ENCODE measurements around the gene VPS33B. TPM values are rescaled to one million over a fixed set of nuclear protein-coding genes. Genes with fewer than 3 reads are reported as not detected.

Gene VPS33B
- total RNA-seq, 2 experiments from 2014 or later = 3.9 to 13.0 TPM

GRCh38 chr15:90991587-90992285, 30.7 kb downstream of the VPS33B start:
- ChIA-PET POLR2A (interaction anchor here (0.7 kb wide), 1 partner anchor 58 kb away, joined by 4 read pairs; no protein-coding TSS in a partner anchor), CTCF (ENCODE audit: unreplicated experiment) (interaction anchor here (0.7 kb wide), 1 partner anchor 1167 kb away, joined by 4 read pairs; no protein-coding TSS in a partner anchor)
- no TSS peak for BruUV-seq (replicated peaks)
- Histone ChIP-seq H3K9me3 (ENCODE audit: low read length) (no peaks in the 10 kb centered on the region), H2AFZ (ENCODE audit: low read length) (no peak overlapping the region), H3K4me3 (ENCODE audit: low read depth, low read length, poor library complexity, severe bottlenecking) (peak overlapping the region; percentile 84), H3K4me2 (ENCODE audit: low read length) (peak overlapping the region; percentile 97), H3K79me2 (ENCODE audit: insufficient read depth, low read depth, low read length) (peaks cover 96% of the 10 kb centered on the region), H3K27ac (ENCODE audit: low read depth, low read length, poor library complexity, severe bottlenecking) (peak overlapping the region; percentile 3), H3K9me2 (ENCODE audit: insufficient read depth, low read length) (no peaks in the 10 kb centered on the region), H3K36me3 (ENCODE audit: insufficient read depth, low read length) (peaks cover 25% of the 10 kb centered on the region; the same call in 1 of the 2 replicates), H3K4me1 (ENCODE audit: insufficient read depth, low read length, poor library complexity, severe bottlenecking) (peaks cover 59% of the 10 kb centered on the region), H4K20me1 (ENCODE audit: insufficient read depth, low read length) (peaks cover 18% of the 10 kb centered on the region)
- intact Hi-C loops (cut with micrococcal nuclease; ENCODE audit: unreplicated experiment) = loop anchor here (10.0 kb wide), 1 partner anchor 757 kb away; the partner anchor contains the start of genes CIB1 and GDPGP1
- TF ChIP-seq CTCF (conservative IDR thresholded peaks at IDR 0.05; ENCODE audit: low read length) (no peak), EZH2phosphoT487 (IDR thresholded peaks at IDR 0.05; ENCODE audit: borderline replicate concordance, low read depth, low read length) (no peak)
- DNase-seq (ENCODE audit: low spot score) = peak; percentile 6

GRCh38 chr15:90990446-90990845, 31.9 kb downstream of the VPS33B start:
- Histone ChIP-seq H3K4me1 (ENCODE audit: insufficient read depth, low read length, poor library complexity, severe bottlenecking) (peaks cover 55% of the 10 kb centered on the region), H3K27ac (ENCODE audit: low read depth, low read length, poor library complexity, severe bottlenecking) (no peak overlapping the region), H3K9me3 (ENCODE audit: low read length) (no peaks in the 10 kb centered on the region), H2AFZ (ENCODE audit: low read length) (no peak overlapping the region), H3K4me2 (ENCODE audit: low read length) (peak overlapping the region; percentile 97; the same call in 1 of the 2 replicates), H3K79me2 (ENCODE audit: insufficient read depth, low read depth, low read length) (peaks cover 97% of the 10 kb centered on the region), H3K9me2 (ENCODE audit: insufficient read depth, low read length) (no peaks in the 10 kb centered on the region), H4K20me1 (ENCODE audit: insufficient read depth, low read length) (peaks cover 18% of the 10 kb centered on the region), H3K36me3 (ENCODE audit: insufficient read depth, low read length) (peaks cover 31% of the 10 kb centered on the region), H3K4me3 (ENCODE audit: low read depth, low read length, poor library complexity, severe bottlenecking) (no peak overlapping the region)
- DNase-seq (ENCODE audit: low spot score) = no peak
- BruUV-seq (replicated peaks) = no TSS peak
- TF ChIP-seq CTCF (conservative IDR thresholded peaks at IDR 0.05; ENCODE audit: low read length) (no peak), EZH2phosphoT487 (IDR thresholded peaks at IDR 0.05; ENCODE audit: borderline replicate concordance, low read depth, low read length) (no peak)
- intact Hi-C loops (cut with micrococcal nuclease; ENCODE audit: unreplicated experiment) = loop anchor here (10.0 kb wide), 1 partner anchor 756 kb away; the partner anchor contains the start of genes CIB1 and GDPGP1
- ChIA-PET CTCF (ENCODE audit: unreplicated experiment) (no interaction called here), POLR2A (interaction anchor here (0.6 to 0.7 kb wide), 3 partner anchors 13 to 1842 kb away, joined by 3 to 4 read pairs (median 3); no protein-coding TSS in a partner anchor)
